Measurements from ENCODE around the gene PLPPR4. TPM values are rescaled to one million over a fixed set of nuclear protein-coding genes. Genes with fewer than 3 reads are reported as not detected.

Gene PLPPR4
- total RNA-seq (2022; extraction: Qiagen RNA extraction), result 0.01 TPM in 1 of 5 replicates, not detected in the others

GRCh38 chr1:99264201-99265021, at the start of gene PLPPR4:
TSS of gene PLPPR4 (plus strand) at chr1:99264492. CDS start at chr1:99264594, 102 bp downstream.

All from A549 treated with AZD2906 at 1 μM for 4 hours (cell line).